Liver (tissue), 3 donors: ENCODE data around the gene MAP3K8.

Experiments used
- MAX ChIP-seq: IDR thresholded peaks from 2 replicates; pipeline ENCODE4 v1.6.1; 2016; ENCODE audit warnings: antibody characterized with exemption
- TAF1 ChIP-seq: conservative IDR thresholded peaks from 2 replicates; pipeline ENCODE4 v1.6.1; 2016; ENCODE audit warnings: antibody characterized with exemption, mild to moderate bottlenecking
- TF ChIP-seq, protein P1 (sequence below): fragments of 150-350 bp; IDR thresholded peaks from 2 replicates; pipeline ENCODE4 v1.5.1; 2017; ENCODE audit warnings: improper control_type of control experiment, low read depth, low read length; ENCODE audit not compliant: missing input control
- donor health status: healthy.
- donor health status: healthy.

DNA sequence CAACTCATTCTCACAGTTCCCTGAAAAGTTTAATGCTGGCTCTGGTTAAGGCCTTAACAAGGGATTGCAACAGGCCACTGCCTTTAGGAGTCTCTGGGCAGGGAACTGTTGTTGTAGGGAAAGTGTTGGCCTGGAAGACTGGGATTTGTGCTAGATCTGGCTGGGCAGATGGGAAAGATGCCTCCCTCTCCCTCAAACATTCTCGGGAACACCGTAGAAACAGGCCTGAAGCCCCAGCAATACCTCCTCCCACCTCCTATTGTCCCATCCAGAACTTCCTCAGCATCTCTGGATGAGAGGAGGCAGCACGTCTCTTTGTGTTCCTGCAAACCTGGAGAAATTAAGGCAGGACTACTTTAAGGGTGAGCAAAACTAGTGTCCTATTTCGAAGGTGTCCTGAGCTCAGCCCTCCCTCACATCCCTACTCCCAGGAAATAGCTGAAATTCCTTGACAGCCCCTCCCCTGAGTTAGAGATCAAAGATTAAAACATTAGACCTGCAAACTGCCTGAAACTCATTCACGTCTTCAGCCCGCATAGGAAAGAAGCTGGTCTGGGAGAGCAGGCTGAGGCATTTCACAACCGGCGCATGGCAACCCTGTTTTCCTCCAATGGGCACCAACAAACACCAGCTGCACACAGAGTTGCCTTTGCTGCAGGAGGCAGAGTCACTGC is 10.9 kb upstream of the MAP3K8 start:
- TF ChIP-seq, protein P1, sequence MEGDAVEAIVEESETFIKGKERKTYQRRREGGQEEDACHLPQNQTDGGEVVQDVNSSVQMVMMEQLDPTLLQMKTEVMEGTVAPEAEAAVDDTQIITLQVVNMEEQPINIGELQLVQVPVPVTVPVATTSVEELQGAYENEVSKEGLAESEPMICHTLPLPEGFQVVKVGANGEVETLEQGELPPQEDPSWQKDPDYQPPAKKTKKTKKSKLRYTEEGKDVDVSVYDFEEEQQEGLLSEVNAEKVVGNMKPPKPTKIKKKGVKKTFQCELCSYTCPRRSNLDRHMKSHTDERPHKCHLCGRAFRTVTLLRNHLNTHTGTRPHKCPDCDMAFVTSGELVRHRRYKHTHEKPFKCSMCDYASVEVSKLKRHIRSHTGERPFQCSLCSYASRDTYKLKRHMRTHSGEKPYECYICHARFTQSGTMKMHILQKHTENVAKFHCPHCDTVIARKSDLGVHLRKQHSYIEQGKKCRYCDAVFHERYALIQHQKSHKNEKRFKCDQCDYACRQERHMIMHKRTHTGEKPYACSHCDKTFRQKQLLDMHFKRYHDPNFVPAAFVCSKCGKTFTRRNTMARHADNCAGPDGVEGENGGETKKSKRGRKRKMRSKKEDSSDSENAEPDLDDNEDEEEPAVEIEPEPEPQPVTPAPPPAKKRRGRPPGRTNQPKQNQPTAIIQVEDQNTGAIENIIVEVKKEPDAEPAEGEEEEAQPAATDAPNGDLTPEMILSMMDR = no peak
- TF ChIP-seq TAF1 = no peak
- no peak for TF ChIP-seq MAX
